Activated CD4-positive, alpha-beta T cell treated with anti-CD3 and anti-CD28 coated beads for 36 hours (primary cell): ENCODE results near the gene GLDC. TPM values are rescaled to one million over a fixed set of nuclear protein-coding genes. Genes with fewer than 3 reads are reported as not detected.
A peak's percentile ranks its signal among the peaks of the same experiment; 100 is the strongest.

Source experiments
- ATAC-seq: fragments of 200-7000 bp; cut with Tn5 transposase; one replicate; pipeline ENCODE4 v1.10.0; 2021; ENCODE audit warnings: mild to moderate bottlenecking, moderate library complexity
- CTCF ChIA-PET: fragments of 350-600 bp; sonication (Branson Sonifier 250); formaldehyde crosslinking; loops from one replicate; lab custom pipeline; 2021; ENCODE audit warnings: antibody characterized with exemption; lab: Charles Lee
- POLR2A ChIA-PET: fragments of 350-600 bp; sonication (Branson Sonifier 250); formaldehyde crosslinking; loops from one replicate; lab custom pipeline; 2021; ENCODE audit warnings: antibody characterized with exemption, inconsistent platforms; lab: Charles Lee
- DNase-seq: peaks from one replicate; pipeline ENCODE4 v3.0.0-alpha.2; 2020
- H3K27ac Mint-ChIP-seq: one replicate; pipeline ENCODE4 v1.8.0; 2021; ENCODE audit warnings: mixed read lengths
- H3K27me3 Mint-ChIP-seq: one replicate; pipeline ENCODE4 v1.8.0; 2021; ENCODE audit warnings: mixed read lengths
- H3K36me3 Mint-ChIP-seq: one replicate; pipeline ENCODE4 v1.8.0; 2021; ENCODE audit warnings: low read depth, mixed read lengths
- H3K4me1 Mint-ChIP-seq: one replicate; pipeline ENCODE4 v1.8.0; 2021; ENCODE audit warnings: mixed read lengths
- H3K4me3 Mint-ChIP-seq: one replicate; pipeline ENCODE4 v1.8.0; 2021; ENCODE audit warnings: mild to moderate bottlenecking, moderate library complexity, mixed read lengths
- H3K9me3 Mint-ChIP-seq: one replicate; pipeline ENCODE4 v1.8.0; 2021; ENCODE audit warnings: low read depth, mixed read lengths
- intact Hi-C, 2 experiments: fragments of 100-400 bp; cut with DNase I in 1 of 2; cut with micrococcal nuclease in 1 of 2; formaldehyde crosslinking; loops; one replicate each; pipeline versions ENCODE4 v1.14.2 to v1.15.1; 2022 to 2024; cut with DNase I, micrococcal nuclease
- total RNA-seq, 2 experiments: library from RNA; stranded (reverse); gene quantifications; one replicate each; pipeline ENCODE4 v1.2.3, GENCODE V29; 2021

GLDC gene
- total RNA-seq, 2 experiments from 2014 or later = 0.95 to 1.8 TPM

- ChIA-PET POLR2A (no interaction called here), CTCF (interaction anchor here (1.0 to 1.2 kb wide), 2 partner anchors 75 to 143 kb away, joined by 3 read pairs; no protein-coding TSS in a partner anchor)
- DNase-seq (no peak), ATAC-seq (no peak)
- H3K27ac Mint-ChIP-seq = no peak overlapping the region
- intact Hi-C loops = no loop called here
- no peaks in the 10 kb centered on the region for H3K27me3 Mint-ChIP-seq
- H3K9me3 Mint-ChIP-seq = no peaks in the 10 kb centered on the region
- H3K4me3 Mint-ChIP-seq = no peak overlapping the region
- H3K36me3 Mint-ChIP-seq = no peaks in the 10 kb centered on the region
- peaks cover 2% of the 10 kb centered on the region for H3K4me1 Mint-ChIP-seq
These were observed 53.3 kb downstream of the GLDC start for GRCh38 chr9:6592231-6592630.

GRCh38 chr9:6590772-6591384, 54.7 kb downstream of the GLDC start:
- no peaks in the 10 kb centered on the region for H3K9me3 Mint-ChIP-seq
- ATAC-seq = no peak
- POLR2A ChIA-PET = interaction anchor here (0.7 kb wide), 1 partner anchor 179 kb away, joined by 3 read pairs; no protein-coding TSS in a partner anchor
- peaks cover 2% of the 10 kb centered on the region for H3K4me1 Mint-ChIP-seq
- no peaks in the 10 kb centered on the region for H3K36me3 Mint-ChIP-seq
- CTCF ChIA-PET = interaction anchor here (0.7 to 1.3 kb wide), 3 partner anchors 55 to 141 kb away, joined by 3 to 5 read pairs (median 3); partner anchors contain the start of gene GLDC
- intact Hi-C loops = no loop called here
- no peak for DNase-seq
- H3K27ac Mint-ChIP-seq = no peak overlapping the region
- no peak overlapping the region for H3K4me3 Mint-ChIP-seq
- H3K27me3 Mint-ChIP-seq = no peaks in the 10 kb centered on the region

GRCh38 chr9:6590334-6590733, 55.2 kb downstream of the GLDC start:
- no peak for ATAC-seq
- Mint-ChIP-seq H3K36me3 (no peaks in the 10 kb centered on the region), H3K4me3 (no peak overlapping the region), H3K9me3 (no peaks in the 10 kb centered on the region), H3K27ac (no peak overlapping the region), H3K4me1 (no peaks in the 10 kb centered on the region), H3K27me3 (no peaks in the 10 kb centered on the region)
- ChIA-PET CTCF (interaction anchor here (0.7 to 1.3 kb wide), 3 partner anchors 56 to 141 kb away, joined by 3 to 5 read pairs (median 3); partner anchors contain the start of gene GLDC), POLR2A (interaction anchor here (0.7 kb wide), 1 partner anchor 179 kb away, joined by 3 read pairs; no protein-coding TSS in a partner anchor)
- intact Hi-C loops = no loop called here
- DNase-seq = no peak

GRCh38 chr9:6584881-6585597, 60.5 kb downstream of the GLDC start:
- CTCF ChIA-PET = interaction anchor here (0.6 to 1.7 kb wide), 26 partner anchors 9 to 783 kb away, joined by 3 to 13 read pairs (median 4); no protein-coding TSS in a partner anchor
- POLR2A ChIA-PET = no interaction called here

GRCh38 chr9:6581253-6581652, 64.3 kb downstream of the GLDC start:
- POLR2A ChIA-PET = no interaction called here
- Mint-ChIP-seq H3K4me1 (no peaks in the 10 kb centered on the region), H3K27me3 (peaks cover 9% of the 10 kb centered on the region), H3K27ac (no peak overlapping the region), H3K36me3 (no peaks in the 10 kb centered on the region), H3K4me3 (no peak overlapping the region), H3K9me3 (no peaks in the 10 kb centered on the region)
- intact Hi-C loops = no loop called here
- CTCF ChIA-PET = no interaction called here
- DNase-seq = no peak
- ATAC-seq = no peak

More at GRCh38 chr9:6584881-6585597, 60.5 kb downstream of the GLDC start:
- ATAC-seq = no peak
- Mint-ChIP-seq H3K27me3 (peaks cover 3% of the 10 kb centered on the region), H3K4me3 (no peak overlapping the region), H3K27ac (no peak overlapping the region), H3K4me1 (no peaks in the 10 kb centered on the region), H3K36me3 (no peaks in the 10 kb centered on the region), H3K9me3 (no peaks in the 10 kb centered on the region)
- intact Hi-C loops = loop anchor here (1.0 to 5.0 kb wide), 4 partner anchors 82 to 154 kb away; no protein-coding TSS in a partner anchor
- DNase-seq = no peak

- no peaks in the 10 kb centered on the region for H3K36me3 Mint-ChIP-seq
- DNase-seq = no peak
- no peaks in the 10 kb centered on the region for H3K4me1 Mint-ChIP-seq
- ChIA-PET POLR2A (no interaction called here), CTCF (interaction anchor here (0.9 kb wide), 1 partner anchor 12 kb away, joined by 3 read pairs; no protein-coding TSS in a partner anchor)
- ATAC-seq = no peak
- intact Hi-C loops = no loop called here
- H3K27ac Mint-ChIP-seq = no peak overlapping the region
- H3K9me3 Mint-ChIP-seq = no peaks in the 10 kb centered on the region
- no peak overlapping the region for H3K4me3 Mint-ChIP-seq
- H3K27me3 Mint-ChIP-seq = peaks cover 12% of the 10 kb centered on the region
These were observed 65.9 kb downstream of the GLDC start for GRCh38 chr9:6579613-6580012.

GRCh38 chr9:6576987-6577386, 68.5 kb downstream of the GLDC start:
- H3K4me1 Mint-ChIP-seq = no peaks in the 10 kb centered on the region
- no peak for DNase-seq
- ChIA-PET POLR2A (no interaction called here), CTCF (interaction anchor here (0.8 to 1.8 kb wide), 4 partner anchors 8 to 10 kb away, joined by 3 to 6 read pairs (median 4); no protein-coding TSS in a partner anchor)
- no peak overlapping the region for H3K27ac Mint-ChIP-seq
- no peak overlapping the region for H3K4me3 Mint-ChIP-seq
- intact Hi-C loops = no loop called here
- no peak for ATAC-seq
- peaks cover 18% of the 10 kb centered on the region for H3K27me3 Mint-ChIP-seq
- H3K36me3 Mint-ChIP-seq = no peaks in the 10 kb centered on the region
- no peaks in the 10 kb centered on the region for H3K9me3 Mint-ChIP-seq

- POLR2A ChIA-PET = no interaction called here
- Mint-ChIP-seq H3K4me3 (no peak overlapping the region), H3K27me3 (peaks cover 20% of the 10 kb centered on the region), H3K27ac (no peak overlapping the region), H3K4me1 (no peaks in the 10 kb centered on the region), H3K36me3 (no peaks in the 10 kb centered on the region), H3K9me3 (no peaks in the 10 kb centered on the region)
- no peak for ATAC-seq
- intact Hi-C loops = no loop called here
- CTCF ChIA-PET = interaction anchor here (0.9 to 1.8 kb wide), 3 partner anchors 9 to 220 kb away, joined by 4 to 8 read pairs (median 4); no protein-coding TSS in a partner anchor
- DNase-seq = no peak
These were observed 70.0 kb downstream of the GLDC start for GRCh38 chr9:6575324-6576034.

GRCh38 chr9:6567140-6567591, 78.4 kb downstream of the GLDC start:
- Mint-ChIP-seq H3K36me3 (no peaks in the 10 kb centered on the region), H3K4me1 (peaks cover 21% of the 10 kb centered on the region), H3K9me3 (no peaks in the 10 kb centered on the region), H3K27ac (peak overlapping the region; percentile 87), H3K27me3 (peaks cover 7% of the 10 kb centered on the region), H3K4me3 (peak overlapping the region; percentile 44)
- intact Hi-C loops = loop anchor here (1.0 to 2.0 kb wide), 3 partner anchors 31 to 154 kb away; partner anchors contain the start of gene UHRF2 (in 2 of the 2)
- ChIA-PET CTCF (interaction anchor here (1.0 to 2.6 kb wide), 11 partner anchors 11 to 261 kb away, joined by 3 to 24 read pairs (median 5); partner anchors contain the start of gene UHRF2), POLR2A (interaction anchor here (1.0 to 1.1 kb wide), 2 partner anchors 111 to 155 kb away, joined by 3 to 7 read pairs; no protein-coding TSS in a partner anchor)
- DNase-seq = peak; percentile 73
- ATAC-seq = peak; percentile 76

- Mint-ChIP-seq H3K27ac (peak overlapping the region; percentile 87), H3K27me3 (peaks cover 5% of the 10 kb centered on the region), H3K4me1 (peaks cover 21% of the 10 kb centered on the region), H3K9me3 (no peaks in the 10 kb centered on the region), H3K4me3 (peak overlapping the region; percentile 44), H3K36me3 (no peaks in the 10 kb centered on the region)
- CTCF ChIA-PET = interaction anchor here (0.6 to 2.6 kb wide), 10 partner anchors 18 to 316 kb away, joined by 3 to 24 read pairs (median 5); partner anchors contain the start of gene UHRF2
- POLR2A ChIA-PET = interaction anchor here (0.6 to 1.1 kb wide), 3 partner anchors 112 to 193 kb away, joined by 3 to 7 read pairs (median 3); no protein-coding TSS in a partner anchor
- intact Hi-C loops = loop anchor here (1.0 to 2.0 kb wide), 4 partner anchors 32 to 154 kb away; partner anchors contain the start of gene UHRF2 (in 2 of the 2)
- ATAC-seq (peak; percentile 84), DNase-seq (peak; percentile 74)
These were observed 79.0 kb downstream of the GLDC start for GRCh38 chr9:6566409-6567139.
